ENCODE results near the gene BNIP3.
"Not testable (repeated sequence)": the region's sequence is repeated elsewhere in the genome, so short reads cannot be mapped to it uniquely, and the experiment has no call there.

The BNIP3 gene

DNA sequence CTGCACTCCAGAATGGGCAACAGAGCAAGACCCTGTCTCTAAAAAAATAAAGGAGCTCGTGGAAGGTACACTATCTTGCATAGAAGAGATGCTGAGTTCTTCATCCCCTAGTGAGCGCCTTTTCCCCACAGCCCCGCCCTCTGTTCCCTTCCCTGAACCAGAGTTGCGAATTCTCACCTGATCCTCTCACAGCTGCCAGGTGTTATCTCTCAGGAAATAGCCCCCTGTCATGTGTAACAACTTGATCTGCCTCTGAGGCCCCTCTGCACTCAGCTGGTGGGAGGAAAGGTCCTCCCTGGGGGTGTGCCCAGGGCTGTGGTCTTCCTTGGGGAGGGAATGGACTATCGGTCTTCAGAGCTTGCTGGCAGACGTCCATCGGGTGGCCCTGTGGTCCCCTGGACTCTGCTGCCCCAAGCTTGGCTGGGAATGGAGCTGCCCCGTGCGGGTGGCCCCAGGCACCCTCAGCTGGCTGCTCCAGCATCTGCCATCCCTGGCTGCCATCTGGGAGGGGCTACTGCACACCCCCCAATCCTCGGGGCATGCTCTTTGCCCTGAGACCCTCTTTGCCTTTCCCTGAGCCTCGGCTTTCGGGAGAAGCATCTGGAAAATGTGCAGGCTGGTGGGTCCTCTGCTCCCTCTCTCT is 21.7 kb upstream of the BNIP3 start:
- no peak for DNase-seq (ENCODE audit: low read depth)
- H3K4me3 ChIP-seq (ENCODE audit: low read depth, low read length) = no peak overlapping the region

DNA sequence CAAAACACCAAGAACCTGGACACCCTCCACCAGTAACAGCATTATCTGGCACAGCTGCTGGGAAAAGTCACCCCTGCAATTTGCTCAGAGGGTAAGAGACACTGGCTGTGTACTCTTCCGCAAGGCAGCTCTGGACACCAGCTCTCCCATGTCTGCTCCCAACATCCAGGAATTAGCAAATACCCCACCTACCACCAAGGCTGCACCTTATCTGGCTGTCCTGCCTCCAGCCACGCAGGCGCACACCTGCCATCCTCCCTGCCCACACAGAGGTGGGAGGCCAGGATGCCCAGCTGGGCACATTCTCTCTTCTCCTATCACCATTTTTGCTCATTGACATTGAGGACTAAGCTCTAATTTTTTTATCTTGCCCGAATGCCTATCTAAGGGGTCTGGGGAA is 20.3 kb upstream of the BNIP3 start:
- no peak overlapping the region for H3K4me3 ChIP-seq (ENCODE audit: low read depth, low read length)
- DNase-seq (ENCODE audit: low read depth) = no peak

DNA sequence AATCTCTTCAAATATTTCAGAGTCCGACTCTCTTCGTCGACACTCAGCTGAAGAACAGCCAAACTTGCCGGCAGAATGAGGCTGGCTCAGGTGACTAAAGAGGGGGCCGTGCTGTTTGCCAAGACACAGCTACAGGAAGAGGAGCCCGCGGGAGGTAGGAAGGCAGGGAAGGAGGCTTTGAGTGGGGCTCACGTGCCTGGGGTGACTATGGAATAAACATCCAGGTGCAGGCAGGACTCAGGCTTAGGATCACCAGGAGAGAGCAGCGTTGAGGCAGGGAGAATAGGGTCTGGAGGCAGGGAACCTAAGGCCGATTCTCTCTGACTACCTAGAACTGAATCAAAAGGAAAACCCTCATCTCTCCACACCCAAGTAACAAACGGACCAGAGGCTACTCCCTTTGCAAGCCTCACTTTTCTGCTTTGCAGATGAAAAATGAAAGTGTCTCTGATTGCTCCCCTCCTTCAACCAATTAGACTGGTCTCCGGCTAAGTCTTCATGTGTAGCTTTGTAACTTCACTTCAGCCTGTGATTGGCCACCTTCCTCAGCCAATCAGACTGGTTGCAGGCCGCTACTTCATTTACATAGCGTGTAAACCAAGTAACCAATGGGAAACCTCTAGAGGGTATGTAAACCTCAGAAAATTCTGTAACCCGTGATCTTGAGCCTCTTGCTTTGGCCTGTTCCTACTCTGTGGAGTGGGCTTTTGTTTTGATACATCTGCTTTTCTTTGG is 19.7 kb upstream of the BNIP3 start:
- no peak overlapping the region for H3K4me3 ChIP-seq (ENCODE audit: low read depth, low read length)
- DNase-seq (ENCODE audit: low read depth) = no peak

DNA sequence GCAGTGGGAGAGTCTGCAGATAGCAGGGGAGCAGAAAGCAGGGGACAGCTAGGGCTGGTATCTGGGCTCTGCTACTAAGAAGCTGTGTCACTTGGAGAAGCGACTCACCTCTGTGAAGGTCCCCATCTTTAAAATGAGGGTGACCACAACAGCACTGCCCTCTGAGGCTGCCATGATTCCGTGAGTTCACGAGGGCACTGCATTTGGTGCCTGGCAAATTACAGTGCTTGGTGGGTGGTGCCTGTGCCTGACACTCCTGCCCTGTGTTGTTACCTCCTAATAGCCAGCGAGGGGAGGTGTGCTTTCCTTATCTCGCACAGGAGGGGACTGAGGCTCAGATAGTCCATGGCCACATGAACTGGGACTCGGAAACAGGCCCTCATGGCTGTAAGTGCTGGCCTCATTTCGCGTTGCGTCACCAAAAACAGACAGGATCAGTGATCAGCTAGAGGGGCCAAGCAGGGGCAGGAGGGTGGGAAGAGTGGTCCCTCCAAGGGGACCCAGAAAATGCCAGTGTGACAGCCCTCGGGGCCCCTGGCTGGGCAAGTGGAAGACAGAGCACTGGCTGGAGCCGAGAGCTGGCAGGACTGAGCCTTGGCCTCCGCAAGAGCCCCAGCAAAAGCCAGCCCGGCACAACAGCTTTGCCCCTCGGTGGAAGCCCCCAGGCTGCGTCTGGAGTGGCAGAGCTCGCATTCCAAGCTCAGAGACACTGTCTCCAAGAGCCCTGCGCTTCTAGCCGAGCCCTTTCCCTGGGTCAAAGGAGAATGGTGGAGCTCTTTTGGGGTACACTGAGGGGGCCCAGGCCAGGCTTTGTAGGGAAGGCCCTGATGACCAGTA is 17.3 kb upstream of the BNIP3 start:
- no peak overlapping the region for H3K4me3 ChIP-seq (ENCODE audit: low read depth, low read length)
- no peak for DNase-seq (ENCODE audit: low read depth)

DNA sequence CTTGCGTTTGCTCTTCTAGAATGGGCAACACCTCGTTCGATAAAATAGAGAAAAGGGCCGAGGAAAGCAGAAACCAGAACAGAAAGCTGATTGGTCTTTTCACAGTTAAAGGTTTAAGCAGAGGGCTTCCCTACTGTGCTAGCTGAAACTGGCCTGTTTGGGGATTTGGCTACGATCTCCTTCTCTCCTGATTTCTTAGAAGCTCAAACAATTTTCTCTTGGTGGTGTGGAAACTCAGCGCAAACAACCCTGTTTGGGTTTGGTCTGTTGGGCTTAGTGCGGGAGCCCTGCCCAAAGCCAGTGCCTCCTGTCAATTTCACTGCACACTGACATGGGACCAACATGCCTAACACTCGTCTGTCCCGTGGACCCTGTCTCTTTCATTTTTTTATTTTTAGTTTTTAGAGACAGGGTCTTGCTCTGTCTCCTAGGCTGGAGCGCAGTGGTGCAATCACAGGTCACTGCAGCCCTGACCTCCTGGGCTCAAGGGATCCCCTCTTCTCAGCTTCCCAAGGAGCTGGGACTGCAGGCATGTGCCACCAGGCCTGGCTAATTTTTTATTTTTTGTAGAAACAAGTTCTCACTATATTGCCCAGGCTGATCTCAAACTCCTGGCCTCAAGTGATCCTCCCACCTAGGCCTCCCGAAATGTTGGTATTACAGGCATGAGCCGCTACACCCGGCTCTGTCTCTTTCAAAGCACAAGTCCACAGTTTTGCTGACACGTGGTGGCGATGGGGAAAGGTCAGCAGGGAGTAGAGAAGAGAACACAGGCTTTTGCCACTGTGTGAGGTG is 16.5 kb upstream of the BNIP3 start:
- DNase-seq (ENCODE audit: low read depth) = no peak
- no peak overlapping the region for H3K4me3 ChIP-seq (ENCODE audit: low read depth, low read length)

DNA sequence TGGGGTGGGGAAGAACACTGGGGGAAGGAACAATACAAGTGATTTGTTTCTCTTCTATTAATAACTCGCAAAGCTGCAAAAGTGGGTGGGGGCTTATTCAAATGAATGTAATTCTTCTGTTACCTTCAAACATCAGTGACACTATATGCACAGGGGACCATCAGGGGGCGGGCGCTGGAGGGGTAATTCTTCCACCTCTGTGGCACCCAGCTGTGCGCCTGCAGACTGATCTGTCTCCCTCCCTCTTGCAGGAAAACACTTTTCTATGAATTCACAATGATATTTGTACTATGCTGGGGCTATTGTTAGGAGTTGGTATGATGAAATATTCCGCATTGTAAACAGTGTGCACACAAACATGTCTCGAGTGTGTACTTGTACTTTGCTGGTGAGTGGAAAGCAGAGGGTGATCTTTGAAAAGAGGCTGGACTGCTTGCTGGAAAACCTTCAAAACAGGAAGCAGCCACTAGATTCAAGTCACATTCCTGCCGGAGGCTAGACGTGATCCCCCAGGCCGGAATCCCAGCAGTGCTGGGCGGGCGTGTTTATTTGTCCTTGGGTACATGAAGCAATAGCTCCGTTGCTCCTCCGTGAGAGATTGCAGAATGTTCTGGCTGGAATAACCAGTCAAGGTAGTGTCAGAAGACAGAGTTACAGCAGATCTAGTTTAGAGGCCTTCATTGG is 15.8 kb upstream of the BNIP3 start:
- no peak overlapping the region for H3K4me3 ChIP-seq (ENCODE audit: low read depth, low read length)
- DNase-seq (ENCODE audit: low read depth) = peak; percentile 76

GRCh38 chr10:131996466-131997365 is 15.0 kb upstream of the BNIP3 start:
- no peak overlapping the region for H3K4me3 ChIP-seq (ENCODE audit: low read depth, low read length)
- no peak for DNase-seq (ENCODE audit: low read depth)

- no peak overlapping the region for H3K4me3 ChIP-seq (ENCODE audit: low read depth, low read length)
- no peak for DNase-seq (ENCODE audit: low read depth)
Measured at GRCh38 chr10:131994435-131994834, 12.7 kb upstream of the BNIP3 start.

- no peak overlapping the region for H3K4me3 ChIP-seq (ENCODE audit: low read depth, low read length)
- no peak for DNase-seq (ENCODE audit: low read depth)
Measured at GRCh38 chr10:131993275-131993674, 11.6 kb upstream of the BNIP3 start.

DNA sequence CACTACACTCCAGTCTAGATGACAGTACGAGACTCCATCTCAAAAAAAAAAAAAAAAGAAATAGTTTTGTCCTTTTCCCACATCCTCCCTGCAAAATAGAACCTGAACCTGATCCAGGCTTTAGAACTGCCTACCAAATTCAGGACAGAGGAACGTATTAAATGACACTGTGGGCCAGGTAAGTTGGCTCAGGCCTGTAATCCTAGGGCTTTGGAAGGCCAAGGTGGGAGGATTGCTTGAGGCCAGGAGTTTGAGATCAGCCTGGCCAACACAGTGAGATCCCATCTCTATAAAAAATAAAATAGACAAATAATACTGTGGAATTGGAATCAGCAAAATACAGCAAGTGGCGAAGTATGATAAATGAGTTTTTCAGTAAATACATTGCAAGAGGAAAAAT is 10.0 kb upstream of the BNIP3 start:
- no peak for DNase-seq (ENCODE audit: low read depth)
- H3K4me3 ChIP-seq (ENCODE audit: low read depth, low read length) = no peak overlapping the region

GRCh38 chr10:131987786-131988185 is 6.1 kb upstream of the BNIP3 start:
- not testable (repeated sequence) for DNase-seq (ENCODE audit: low read depth)

GRCh38 chr10:131987301-131987700 is 5.6 kb upstream of the BNIP3 start:
- H3K4me3 ChIP-seq (ENCODE audit: low read depth, low read length); DNase-seq (ENCODE audit: low read depth): not testable (repeated sequence)

More at GRCh38 chr10:131987786-131988185, 6.1 kb upstream of the BNIP3 start:
- not testable (repeated sequence) for H3K4me3 ChIP-seq (ENCODE audit: low read depth, low read length)

GRCh38 chr10:131986851-131987250 is 5.1 kb upstream of the BNIP3 start:
- H3K4me3 ChIP-seq (ENCODE audit: low read depth, low read length); DNase-seq (ENCODE audit: low read depth): not testable (repeated sequence)

DNA sequence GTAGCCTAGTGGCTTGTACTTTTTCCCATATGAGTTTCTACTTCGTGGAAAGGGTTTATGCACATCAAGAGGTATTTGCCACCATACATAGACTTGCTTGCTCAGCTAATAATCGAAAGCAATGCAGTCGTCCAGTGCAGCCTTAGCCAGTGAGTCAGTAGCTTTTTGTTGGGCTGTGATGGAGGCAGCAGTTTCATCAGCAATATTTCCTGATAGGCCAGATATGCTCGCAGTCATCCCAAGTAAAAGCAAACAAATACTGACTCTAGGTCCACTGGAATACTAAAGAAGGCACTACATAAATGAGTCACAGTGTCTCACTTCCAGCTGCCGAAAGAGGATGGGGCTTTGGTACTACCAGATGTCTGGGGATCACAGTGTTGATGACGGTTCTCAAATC is 2.1 kb upstream of the BNIP3 start:
- H3K4me3 ChIP-seq (ENCODE audit: low read depth, low read length) = no peak overlapping the region
- peak; percentile 85 for DNase-seq (ENCODE audit: low read depth)

- no peak for DNase-seq (ENCODE audit: low read depth)
- H3K4me3 ChIP-seq (ENCODE audit: low read depth, low read length) = peak overlapping the region; percentile 66
Measured at GRCh38 chr10:131982796-131983195, 1.1 kb upstream of the BNIP3 start.

DNA sequence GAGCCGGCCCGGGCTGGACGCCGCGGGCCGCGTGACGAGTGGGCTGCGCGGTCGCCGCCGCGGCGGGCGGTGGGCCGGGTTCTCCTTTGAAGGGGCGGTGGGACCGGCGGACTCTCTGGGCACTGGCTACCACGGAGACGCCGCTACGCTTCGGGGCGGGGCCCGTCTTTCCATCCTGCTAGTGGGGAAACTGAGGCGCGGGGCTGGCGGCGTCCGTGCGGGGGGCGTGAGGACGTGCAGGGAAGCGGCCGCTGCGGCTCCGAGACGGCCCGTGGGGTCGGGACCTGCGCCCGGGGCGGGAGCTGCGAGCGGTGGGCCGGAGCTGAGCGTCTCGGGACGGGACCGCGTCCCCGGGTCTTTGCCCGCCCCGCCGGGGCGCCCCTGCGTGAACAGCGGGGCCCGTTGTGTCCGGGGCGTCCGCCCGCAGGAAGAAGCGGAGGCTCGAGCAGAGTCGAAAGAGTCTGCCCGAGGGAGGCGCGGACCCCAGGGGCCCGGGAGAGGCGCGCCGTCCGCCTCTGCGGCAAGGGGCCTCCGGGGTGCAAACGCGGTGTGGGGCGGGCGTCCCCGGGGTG is 548 bp upstream of the BNIP3 start:
- no peak for DNase-seq (ENCODE audit: low read depth)
- peak overlapping the region; percentile 66 for H3K4me3 ChIP-seq (ENCODE audit: low read depth, low read length)

DNA sequence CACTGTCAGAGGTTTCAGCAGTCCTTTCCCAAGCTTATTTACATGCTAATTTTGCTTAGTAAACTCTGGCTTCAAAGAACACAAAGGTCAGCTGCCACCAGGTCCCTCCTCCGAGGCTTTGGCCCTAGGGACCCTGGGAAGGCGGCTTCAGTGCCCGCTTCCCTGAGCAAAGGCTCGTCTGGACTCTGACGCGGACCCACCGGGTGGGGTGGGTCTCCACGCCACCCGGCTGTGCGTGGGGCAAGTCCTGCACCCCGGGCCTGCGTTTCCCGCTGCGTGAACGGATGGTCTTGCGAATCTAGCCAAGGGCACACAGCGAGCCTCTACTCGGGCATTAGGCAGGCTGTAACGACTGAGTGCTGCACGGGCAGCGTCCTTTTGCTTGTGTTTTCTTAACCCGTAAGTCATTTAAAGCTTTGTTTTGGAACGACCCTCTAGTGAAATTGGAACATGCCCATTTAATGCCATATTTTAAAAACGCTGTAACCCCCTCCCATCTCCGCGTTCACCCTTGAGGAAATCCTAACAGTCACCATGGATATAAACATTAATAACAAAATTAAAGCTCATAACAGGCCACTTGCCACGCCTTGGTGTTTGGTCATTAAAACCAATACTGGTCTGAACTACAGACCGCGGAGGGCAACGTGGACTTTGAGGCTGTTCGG is 828 bp downstream of the BNIP3 start:
- peak overlapping the region; percentile 97 for H3K4me3 ChIP-seq (ENCODE audit: low read depth, low read length)
- DNase-seq (ENCODE audit: low read depth) = no peak
